MCF 10A (cell line): ENCODE results near the gene DNAJC28. TPM values are rescaled to one million over a fixed set of nuclear protein-coding genes. Genes with fewer than 3 reads are reported as not detected.
A peak's percentile ranks its signal among the peaks of the same experiment; 100 is the strongest.

Experiments used
- BruUV-seq: library from RNA; stranded (reverse); fragments of 400-500 nt; replicated peaks from 2 replicates; lab custom pipeline; 2021; lab: Mats Ljungman, UMichigan
- CTCF ChIA-PET: fragments of 300-600 bp; sonication (Branson Sonifier 250); formaldehyde crosslinking; extraction: SDS; loops from one replicate; lab custom pipeline; 2021; ENCODE audit warnings: antibody characterized with exemption, inconsistent platforms; lab: Yijun Ruan, JAX
- POLR2A ChIA-PET: fragments of 300-600, 350-650 bp; sonication (Branson Sonifier 250); formaldehyde crosslinking; extraction: SDS; loops from one replicate; lab custom pipeline; 2020; ENCODE audit warnings: antibody characterized with exemption, inconsistent platforms; lab: Yijun Ruan, JAX
- DNase-seq: peaks from one replicate; pipeline ENCODE4 v3.0.0-alpha.2; 2018; ENCODE audit not compliant: unreplicated experiment
- H3K27ac Mint-ChIP-seq: one replicate; pipeline ENCODE4 v1.8.0; 2022; ENCODE audit warnings: mild to moderate bottlenecking, low read depth, mixed read lengths; ENCODE audit not compliant: unreplicated experiment
- H3K27me3 Mint-ChIP-seq: one replicate; pipeline ENCODE4 v1.8.0; 2022; ENCODE audit warnings: mixed read lengths; ENCODE audit not compliant: insufficient read depth, unreplicated experiment
- H3K36me3 Mint-ChIP-seq: one replicate; pipeline ENCODE4 v1.8.0; 2022; ENCODE audit warnings: mild to moderate bottlenecking, moderate library complexity, mixed read lengths; ENCODE audit not compliant: insufficient read depth, unreplicated experiment
- H3K4me1 Mint-ChIP-seq: one replicate; pipeline ENCODE4 v1.8.0; 2022; ENCODE audit warnings: mixed read lengths; ENCODE audit not compliant: insufficient read depth, unreplicated experiment
- H3K4me3 Mint-ChIP-seq: one replicate; pipeline ENCODE4 v1.8.0; 2022; ENCODE audit warnings: mild to moderate bottlenecking, moderate library complexity, mixed read lengths; ENCODE audit not compliant: unreplicated experiment
- H3K9me3 Mint-ChIP-seq: one replicate; pipeline ENCODE4 v1.8.0; 2022; ENCODE audit warnings: mixed read lengths; ENCODE audit not compliant: unreplicated experiment
- CTCF ChIP-seq: fragments of 200-600 bp; IDR thresholded peaks from one replicate; pipeline ENCODE4 v1.8.0; 2022; ENCODE audit warnings: antibody characterized with exemption, mild to moderate bottlenecking; ENCODE audit not compliant: unreplicated experiment
- intact Hi-C: fragments of 100-400 bp; cut with micrococcal nuclease; formaldehyde crosslinking; loops from 2 replicates; pipeline ENCODE4 v1.14.1; 2022
- total RNA-seq: library from RNA; stranded (reverse); gene quantifications from 2 replicates; pipeline ENCODE4 v1.2.3, GENCODE V29; 2022

DNAJC28 gene
- total RNA-seq, 1 experiment from 2014 or later, result 0.28 TPM

- H3K36me3 Mint-ChIP-seq, result peaks cover 44% of the 10 kb centered on the region
- ChIA-PET CTCF (interaction anchor here (0.6 to 5.9 kb wide), 2 partner anchors 82 to 633 kb away, joined by 4 to 37 read pairs; no protein-coding TSS in a partner anchor), POLR2A (interaction anchor here (0.8 to 2.0 kb wide), 4 partner anchors 8 to 246 kb away, joined by 3 to 15 read pairs (median 5); no protein-coding TSS in a partner anchor)
- no TSS peak for BruUV-seq
- intact Hi-C loops, result loop anchor here (5.0 to 10.0 kb wide), 2 partner anchors 61 to 448 kb away; no protein-coding TSS in a partner anchor
- H3K4me1 Mint-ChIP-seq, result peaks cover 16% of the 10 kb centered on the region
- no peaks in the 10 kb centered on the region for H3K27me3 Mint-ChIP-seq
- H3K4me3 Mint-ChIP-seq, result no peak overlapping the region
- no peak for DNase-seq
- no peak for TF ChIP-seq CTCF
- peak overlapping the region; percentile 85 for H3K27ac Mint-ChIP-seq
- no peaks in the 10 kb centered on the region for H3K9me3 Mint-ChIP-seq
Observed at GRCh38 chr21:33443194-33443593, 48.3 kb downstream of the DNAJC28 start.

DNA sequence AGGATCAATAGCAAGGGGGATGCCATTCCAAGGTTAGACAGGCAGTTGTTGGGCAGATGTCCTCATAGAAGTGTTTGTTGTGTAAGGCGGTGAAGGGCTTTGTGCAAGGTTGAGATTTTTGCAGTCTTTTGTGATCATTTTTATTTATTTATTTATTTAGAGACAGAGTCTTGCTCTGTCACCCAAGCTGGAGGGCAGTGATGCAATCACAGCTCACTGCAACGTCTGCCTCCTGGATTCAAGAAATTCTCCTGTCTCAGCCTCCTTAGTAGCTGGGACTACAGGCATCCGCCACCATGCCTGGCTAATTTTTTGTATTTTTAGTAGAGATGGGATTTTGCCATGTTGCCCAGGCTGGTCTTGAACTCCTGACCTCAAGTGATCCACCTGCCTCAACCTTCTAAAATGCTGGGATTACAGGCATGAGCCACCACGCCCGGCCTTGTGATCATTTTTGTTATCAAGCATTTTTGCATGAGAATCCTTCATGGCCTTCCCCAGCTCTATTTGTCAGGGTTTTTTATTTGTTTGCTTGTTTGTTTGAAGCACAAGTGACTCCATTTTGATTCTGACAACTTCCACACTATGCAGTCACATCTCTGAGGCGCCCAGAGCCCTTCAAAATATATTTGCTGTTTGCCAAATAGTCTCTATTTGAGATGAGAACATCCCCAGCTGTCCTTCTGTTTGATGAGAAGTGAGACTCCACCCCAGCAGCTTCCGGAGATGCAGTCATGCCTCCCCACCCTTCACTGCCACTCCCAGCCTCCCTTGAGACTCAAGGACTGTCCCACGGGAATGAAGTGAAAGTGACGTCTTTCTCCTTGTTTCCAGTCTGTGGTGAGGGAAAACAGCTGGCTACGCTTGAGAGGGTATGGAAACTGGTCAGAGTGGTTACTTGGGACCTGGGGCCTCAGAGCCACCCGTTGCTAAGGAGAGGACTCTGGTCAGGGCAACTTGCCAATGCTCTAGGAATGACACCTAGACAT, 49.7 kb downstream of the DNAJC28 start:
- H3K4me1 Mint-ChIP-seq, result peaks cover 16% of the 10 kb centered on the region
- no TSS peak for BruUV-seq
- H3K4me3 Mint-ChIP-seq, result peak overlapping the region; percentile 7
- no peaks in the 10 kb centered on the region for H3K9me3 Mint-ChIP-seq
- intact Hi-C loops, result loop anchor here (5.0 to 10.0 kb wide), 2 partner anchors 59 to 447 kb away; no protein-coding TSS in a partner anchor
- peaks cover 53% of the 10 kb centered on the region for H3K36me3 Mint-ChIP-seq
- ChIA-PET POLR2A (interaction anchor here (0.6 to 2.0 kb wide), 13 partner anchors 9 to 244 kb away, joined by 3 to 15 read pairs (median 4); partner anchors contain the start of gene IFNAR1), CTCF (interaction anchor here (0.6 to 5.9 kb wide), 9 partner anchors 25 to 615 kb away, joined by 3 to 37 read pairs (median 3); no protein-coding TSS in a partner anchor)
- no peaks in the 10 kb centered on the region for H3K27me3 Mint-ChIP-seq
- no peak for TF ChIP-seq CTCF
- peak overlapping the region; percentile 85 for H3K27ac Mint-ChIP-seq
- DNase-seq, result peak; percentile 92

Other genes with a start within 250 kb of the DNAJC28 start
- 23.2 and 26.3 TPM in 2 replicates for gene IL10RB, start 225.3 kb downstream of the DNAJC28 start, total RNA-seq
- gene IFNAR1, start 166.7 kb downstream of the DNAJC28 start, total RNA-seq, result 30.0 and 35.5 TPM in 2 replicates
- gene IFNGR2, start 88.3 kb downstream of the DNAJC28 start, total RNA-seq, result 77.0 and 87.7 TPM in 2 replicates
- 20.7 and 27.8 TPM in 2 replicates for gene TMEM50B, start 11.7 kb downstream of the DNAJC28 start, total RNA-seq
- gene GART, start 50.4 kb upstream of the DNAJC28 start, total RNA-seq, result 166 and 240 TPM in 2 replicates
- 289 and 303 TPM in 2 replicates for gene SON, start 51.3 kb upstream of the DNAJC28 start, total RNA-seq
- gene DONSON, start 97.0 kb upstream of the DNAJC28 start, total RNA-seq, result 9.3 and 10.0 TPM in 2 replicates
- gene CRYZL1, start 150.0 kb upstream of the DNAJC28 start, total RNA-seq, result 35.2 and 40.0 TPM in 2 replicates
- 41.1 and 42.6 TPM in 2 replicates for gene ITSN1, start 150.8 kb upstream of the DNAJC28 start, total RNA-seq